Measurements from ENCODE around the gene POLR2F. TPM values are rescaled to one million over a fixed set of nuclear protein-coding genes. Genes with fewer than 3 reads are reported as not detected.

POLR2F gene
- total RNA-seq (2021; ENCODE audit: unreplicated experiment) (107 TPM), Bru-seq, nascent RNA (percentile 52 among the genes with signal in this experiment), BruChase-seq, experiment 1, labeled RNA remaining after a 6-hour chase (percentile 67 among the genes with signal in this experiment), BruChase-seq, experiment 2, labeled RNA remaining after a 2-hour chase (percentile 63 among the genes with signal in this experiment)
- polyA plus RNA-seq (2012) = 118 and 140 TPM in 2 replicates
- long read RNA-seq, transcript POLR2F-205 (5 exons, 2,106 nt) = major isoform, 53 of 96 reads
- long read RNA-seq, partial matches to known transcripts = 21 of 96 reads
- long read RNA-seq, other reads (novel, unspliced or antisense) = 19 of 96 reads

- ChIA-PET CTCF (interaction anchor here (0.7 to 2.0 kb wide), 4 partner anchors 12 to 99 kb away, joined by 3 to 13 read pairs (median 6); no protein-coding TSS in a partner anchor), RAD21 (ENCODE audit: low non-redundant PET in 1 of 2, low total read pairs in 2 of 2, uncharacterized antibody in 2 of 2, unreplicated experiment in 2 of 2) (interaction anchor here in 1 of 2 experiments (1.2 kb wide), 1 partner anchor 10 kb away, joined by 3 read pairs; no protein-coding TSS in a partner anchor), POLR2A (interaction anchor here (1.0 to 1.3 kb wide), 4 partner anchors 10 to 146 kb away, joined by 3 to 8 read pairs (median 4); partner anchors contain the start of gene GCAT)
- H3K4me3 ChIP-seq (replicated peaks in 1 of 2; ENCODE audit: low read depth in 1 of 2, low read length in 2 of 2) = peak within 1 kb of the TSS; percentile 99
- peaks cover 46% of the 10 kb centered on the region for H3K79me2 ChIP-seq (ENCODE audit: insufficient read depth, low read length)
- H3K36me3 ChIP-seq (ENCODE audit: control insufficient read depth in 1 of 2, insufficient read depth in 2 of 2, low read length in 2 of 2) = peaks cover 14 to 19% of the 10 kb centered on the region in 2 experiments; a peak in 3 of 4 replicates
- no peaks in the 10 kb centered on the region for H4K20me1 ChIP-seq (ENCODE audit: insufficient read depth)
- intact Hi-C loops (cut with micrococcal nuclease) = no loop called here
- H2AFZ ChIP-seq (ENCODE audit: low read depth, low read length, poor library complexity, severe bottlenecking) = no peak within 1 kb of the TSS
- DNase-seq (ENCODE audit: low read depth, low spot score) = peak; percentile 86
- H3K27ac ChIP-seq (ENCODE audit: low read depth, low read length) = peak within 1 kb of the TSS; percentile 63
- peak; percentile 95 for ATAC-seq
- peak within 1 kb of the TSS; percentile 99 for H3K4me2 ChIP-seq (ENCODE audit: low read length)
- H3K9me2 ChIP-seq (ENCODE audit: insufficient read depth) = no peaks in the 10 kb centered on the region
- H3K9ac ChIP-seq (ENCODE audit: low read length) = peak within 1 kb of the TSS; percentile 93
- H3K4me1 ChIP-seq (ENCODE audit: control insufficient read depth in 1 of 2, insufficient read depth in 2 of 2, low read length in 2 of 2) = peaks cover 7 to 17% of the 10 kb centered on the region in 2 experiments; a peak in 3 of 4 replicates
- BruUV-seq (replicated peaks) = TSS peak; percentile 63
- no peaks in the 10 kb centered on the region for H3K9me3 ChIP-seq (ENCODE audit: control insufficient read depth in 1 of 2, insufficient read depth in 1 of 2, low read depth in 1 of 2, low read length in 2 of 2)
- TF ChIP-seq SP1 (IDR thresholded peaks at IDR 0.05; ENCODE audit: low read depth) (no peak), SRF (IDR thresholded peaks at IDR 0.05; ENCODE audit: low read depth) (no peak), JUND (IDR thresholded peaks at IDR 0.05) (no peak), ATF3 (IDR thresholded peaks at IDR 0.05) (no peak), RAD21 (IDR thresholded peaks at IDR 0.05; ENCODE audit: low read depth) (no peak), POLR2A (IDR thresholded peaks at IDR 0.05; ENCODE audit: borderline replicate concordance, extremely low read depth, insufficient read depth, insufficient read length) (peak; percentile 56), EGR1 (IDR thresholded peaks at IDR 0.05; ENCODE audit: low read depth) (no peak), TCF7L2 (IDR thresholded peaks at IDR 0.05; ENCODE audit: borderline replicate concordance, extremely low read depth, insufficient read depth, insufficient read length) (no peak), EZH2phosphoT487 (IDR thresholded peaks at IDR 0.05; ENCODE audit: borderline replicate concordance) (no peak), ELF1 (IDR thresholded peaks at IDR 0.05; ENCODE audit: borderline replicate concordance, low read depth) (peak; percentile 67; the same call in 1 of the 2 replicates), ZFX (IDR thresholded peaks at IDR 0.05) (no peak), CBX3 (IDR thresholded peaks at IDR 0.05; ENCODE audit: low read depth) (no peak), REST (IDR thresholded peaks at IDR 0.05; ENCODE audit: low read depth) (no peak), YY1 (IDR thresholded peaks at IDR 0.05; ENCODE audit: extremely low read depth, insufficient replicate concordance, low read depth, low read length) (no peak), SIN3A (IDR thresholded peaks at IDR 0.05; ENCODE audit: low read depth) (peak; percentile 84), POLR2AphosphoS5 (IDR thresholded peaks at IDR 0.05; ENCODE audit: low read depth, low read length) (peak; percentile 90), FOSL1 (IDR thresholded peaks at IDR 0.05; ENCODE audit: low read depth) (no peak), ZNF274 (IDR thresholded peaks at IDR 0.05; ENCODE audit: low read depth, low read length) (no peak)
- TF ChIP-seq, protein P1, sequence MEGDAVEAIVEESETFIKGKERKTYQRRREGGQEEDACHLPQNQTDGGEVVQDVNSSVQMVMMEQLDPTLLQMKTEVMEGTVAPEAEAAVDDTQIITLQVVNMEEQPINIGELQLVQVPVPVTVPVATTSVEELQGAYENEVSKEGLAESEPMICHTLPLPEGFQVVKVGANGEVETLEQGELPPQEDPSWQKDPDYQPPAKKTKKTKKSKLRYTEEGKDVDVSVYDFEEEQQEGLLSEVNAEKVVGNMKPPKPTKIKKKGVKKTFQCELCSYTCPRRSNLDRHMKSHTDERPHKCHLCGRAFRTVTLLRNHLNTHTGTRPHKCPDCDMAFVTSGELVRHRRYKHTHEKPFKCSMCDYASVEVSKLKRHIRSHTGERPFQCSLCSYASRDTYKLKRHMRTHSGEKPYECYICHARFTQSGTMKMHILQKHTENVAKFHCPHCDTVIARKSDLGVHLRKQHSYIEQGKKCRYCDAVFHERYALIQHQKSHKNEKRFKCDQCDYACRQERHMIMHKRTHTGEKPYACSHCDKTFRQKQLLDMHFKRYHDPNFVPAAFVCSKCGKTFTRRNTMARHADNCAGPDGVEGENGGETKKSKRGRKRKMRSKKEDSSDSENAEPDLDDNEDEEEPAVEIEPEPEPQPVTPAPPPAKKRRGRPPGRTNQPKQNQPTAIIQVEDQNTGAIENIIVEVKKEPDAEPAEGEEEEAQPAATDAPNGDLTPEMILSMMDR (IDR thresholded peaks at IDR 0.05 in 2 of 3, conservative IDR thresholded peaks at IDR 0.05 in 1 of 3; ENCODE audit: borderline replicate concordance in 1 of 3, insufficient read depth in 1 of 3, low read depth in 2 of 3, low read length in 2 of 3) = no peak
- H3K27me3 ChIP-seq (ENCODE audit: insufficient read depth, low read length) = no peaks in the 10 kb centered on the region
These were observed at the start of gene POLR2F, which contains the start of gene C22orf23 for GRCh38 chr22:37953437-37954179. POLR2F (plus strand) TSS chr22:37953699; CDS start chr22:37953788, 89 bp downstream. C22orf23 (minus strand) TSS chr22:37953601; CDS start chr22:37953149, 452 bp downstream.
